ENCODE measurements around the gene MITF.

Gene MITF

DNA sequence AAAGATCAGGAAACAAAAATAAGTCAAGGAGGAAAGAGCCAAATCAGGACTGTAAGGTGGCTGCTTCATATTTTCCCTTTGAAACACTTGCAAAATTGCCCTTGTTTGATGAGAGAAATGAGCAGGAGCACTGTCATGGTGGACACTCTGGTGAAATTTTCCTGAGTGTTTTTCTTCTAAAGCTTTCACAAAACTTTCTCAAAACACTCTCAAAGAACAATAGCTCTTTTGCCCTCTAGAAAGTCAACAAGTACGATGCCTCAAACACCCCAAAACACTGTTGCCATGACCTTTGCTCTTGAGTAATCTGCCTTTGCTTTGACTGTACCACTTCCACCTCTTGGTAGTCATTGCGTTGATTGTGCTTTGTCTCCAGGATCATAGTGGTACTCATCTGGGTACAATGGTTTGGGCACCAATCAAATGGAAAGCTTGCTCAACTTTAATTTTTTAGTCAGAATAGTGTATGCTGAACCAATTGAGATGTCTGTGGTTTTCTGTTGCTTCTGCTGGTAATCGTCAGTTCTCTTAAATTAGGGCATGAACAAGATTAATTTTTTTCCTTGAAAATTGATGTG, 13.2 kb upstream of the MITF start:
- no peak for DNase-seq (ENCODE audit: low read depth in 1 of 2, low spot score in 1 of 2)

DNA sequence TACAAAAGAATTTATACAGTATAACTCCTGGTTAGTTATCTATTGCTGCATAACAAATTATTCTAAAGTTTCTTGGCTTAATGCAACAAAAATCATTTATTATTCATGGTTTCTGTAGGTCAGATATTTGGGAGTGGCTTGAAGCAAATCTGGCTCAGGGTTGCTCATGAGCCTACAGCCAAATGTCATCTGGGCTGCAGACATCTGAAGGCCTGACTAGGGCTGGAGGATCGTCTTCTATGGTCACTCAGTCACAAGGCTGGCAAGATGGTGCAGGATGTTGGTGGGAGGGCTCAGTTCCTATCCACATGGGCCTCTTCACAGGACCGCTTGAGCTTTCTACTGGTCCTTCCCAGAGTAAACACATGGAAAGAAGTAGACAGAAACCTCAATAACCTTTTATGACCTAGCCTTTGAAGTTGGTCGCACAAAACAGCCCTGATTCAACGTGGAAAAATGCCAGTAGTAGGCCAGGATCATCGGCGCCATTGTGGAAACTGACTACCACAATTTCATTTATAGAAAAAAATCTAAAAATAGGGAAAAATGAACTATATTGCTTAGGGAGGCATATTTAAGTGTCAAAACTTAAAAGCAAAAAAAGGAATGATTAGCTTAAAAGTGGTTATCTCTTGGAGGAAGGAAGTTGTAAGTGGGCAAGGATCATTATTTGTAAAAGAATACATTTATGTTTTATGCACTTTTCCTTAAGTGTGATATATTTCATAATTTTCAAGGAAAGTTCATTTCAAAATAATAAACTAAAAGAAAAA, 9.9 kb upstream of the MITF start:
- no peak for DNase-seq (ENCODE audit: low read depth in 1 of 2, low spot score in 1 of 2)

DNA sequence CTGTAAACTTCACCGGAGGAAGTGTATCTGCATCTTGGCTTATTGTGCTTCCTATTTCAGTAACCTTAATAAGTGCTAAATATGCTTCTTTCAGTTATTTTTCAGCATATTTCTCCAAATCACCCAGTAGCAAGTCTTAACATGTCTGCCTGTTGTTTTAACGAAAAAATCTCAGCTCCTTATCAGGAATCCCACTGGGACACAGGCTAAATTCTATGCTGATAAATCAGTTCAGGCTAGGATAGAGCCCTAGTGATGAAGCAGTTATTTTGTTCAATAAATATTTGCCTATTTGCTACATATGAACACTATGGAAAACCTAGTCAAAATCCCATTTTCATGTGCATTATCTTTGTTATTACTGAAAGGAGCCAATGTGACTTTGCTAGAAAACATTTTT, 8.2 kb upstream of the MITF start:
- DNase-seq (ENCODE audit: low read depth in 1 of 2, low spot score in 1 of 2): no peak

DNA sequence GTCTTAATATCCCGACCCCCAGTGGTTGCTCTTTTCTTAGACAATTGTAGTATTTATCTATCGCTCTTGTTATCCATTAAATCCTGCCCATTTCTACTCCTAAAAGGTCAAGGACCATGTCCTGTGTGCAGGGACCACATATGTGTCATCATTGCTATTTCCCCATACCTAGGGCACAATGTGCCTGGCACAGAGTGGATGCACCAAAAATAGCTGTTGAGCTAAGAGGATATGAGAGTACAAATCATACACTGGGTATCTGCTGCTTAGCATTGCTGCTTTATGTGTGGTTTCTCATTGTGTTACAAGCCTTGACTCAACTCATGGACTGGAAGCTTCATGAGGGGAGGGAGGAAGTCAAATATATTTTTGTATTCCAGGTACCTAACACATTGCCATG, 3.4 kb upstream of the MITF start:
- DNase-seq (ENCODE audit: low read depth in 1 of 2, low spot score in 1 of 2): no peak

DNA sequence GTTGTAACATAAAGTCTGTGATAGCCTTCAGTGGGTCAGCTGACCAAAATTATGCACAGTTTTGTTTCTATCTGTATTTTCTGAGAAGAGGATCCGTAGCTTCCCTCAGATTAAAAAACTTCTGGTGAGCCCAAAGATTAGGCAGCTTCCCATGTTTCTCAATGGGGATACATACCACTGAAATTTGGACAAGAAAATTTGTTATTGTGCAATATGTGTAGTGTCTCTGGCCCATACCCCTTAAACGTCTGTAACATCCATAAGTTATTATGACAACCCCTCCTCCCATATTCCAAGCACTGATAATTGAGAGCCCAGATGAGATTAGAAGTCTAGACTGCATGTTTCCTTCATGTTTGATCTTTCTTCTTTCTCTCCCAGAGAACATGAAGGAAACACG, 1.9 kb upstream of the MITF start:
- DNase-seq (ENCODE audit: low read depth in 1 of 2, low spot score in 1 of 2): no peak

DNA sequence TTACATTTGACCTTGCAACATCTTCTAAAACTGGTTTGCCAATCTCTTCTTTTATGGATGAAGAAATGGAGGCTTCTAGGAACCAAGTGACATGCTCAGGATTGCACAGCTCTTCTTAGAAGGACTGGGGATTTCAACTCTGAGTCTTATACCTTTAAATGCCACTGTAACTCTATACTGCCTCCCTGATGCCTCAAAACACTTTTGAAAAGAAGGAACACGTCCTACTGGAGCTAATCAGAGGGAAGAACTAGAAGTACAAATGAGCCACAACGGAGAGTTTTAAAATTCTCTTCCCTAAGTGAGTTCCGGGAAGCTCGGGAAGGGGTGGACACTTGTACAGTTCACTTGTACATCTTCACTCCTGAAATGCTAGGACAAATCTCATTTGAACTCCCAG, 949 bp upstream of the MITF start:
- no peak for DNase-seq (ENCODE audit: low read depth in 1 of 2, low spot score in 1 of 2)

DNA sequence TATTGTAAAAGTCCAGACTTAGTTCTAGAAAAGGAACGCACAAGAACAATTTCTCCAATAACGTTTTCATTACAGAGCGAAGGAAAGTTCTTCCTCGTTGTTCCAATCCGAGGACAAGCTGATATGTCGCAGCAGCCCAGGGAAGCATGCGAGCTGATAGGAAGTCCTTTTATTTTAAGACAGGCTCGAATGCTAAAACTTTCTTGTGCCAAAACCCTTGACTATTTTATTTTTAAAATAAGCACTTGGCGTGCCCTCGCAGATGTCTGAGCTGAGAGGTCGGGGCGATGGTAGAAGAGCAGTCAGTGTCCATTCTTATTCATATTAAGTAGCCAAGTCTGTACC, 433 bp upstream of the MITF start:
- DNase-seq (ENCODE audit: low read depth in 1 of 2, low spot score in 1 of 2): no peak

DNA sequence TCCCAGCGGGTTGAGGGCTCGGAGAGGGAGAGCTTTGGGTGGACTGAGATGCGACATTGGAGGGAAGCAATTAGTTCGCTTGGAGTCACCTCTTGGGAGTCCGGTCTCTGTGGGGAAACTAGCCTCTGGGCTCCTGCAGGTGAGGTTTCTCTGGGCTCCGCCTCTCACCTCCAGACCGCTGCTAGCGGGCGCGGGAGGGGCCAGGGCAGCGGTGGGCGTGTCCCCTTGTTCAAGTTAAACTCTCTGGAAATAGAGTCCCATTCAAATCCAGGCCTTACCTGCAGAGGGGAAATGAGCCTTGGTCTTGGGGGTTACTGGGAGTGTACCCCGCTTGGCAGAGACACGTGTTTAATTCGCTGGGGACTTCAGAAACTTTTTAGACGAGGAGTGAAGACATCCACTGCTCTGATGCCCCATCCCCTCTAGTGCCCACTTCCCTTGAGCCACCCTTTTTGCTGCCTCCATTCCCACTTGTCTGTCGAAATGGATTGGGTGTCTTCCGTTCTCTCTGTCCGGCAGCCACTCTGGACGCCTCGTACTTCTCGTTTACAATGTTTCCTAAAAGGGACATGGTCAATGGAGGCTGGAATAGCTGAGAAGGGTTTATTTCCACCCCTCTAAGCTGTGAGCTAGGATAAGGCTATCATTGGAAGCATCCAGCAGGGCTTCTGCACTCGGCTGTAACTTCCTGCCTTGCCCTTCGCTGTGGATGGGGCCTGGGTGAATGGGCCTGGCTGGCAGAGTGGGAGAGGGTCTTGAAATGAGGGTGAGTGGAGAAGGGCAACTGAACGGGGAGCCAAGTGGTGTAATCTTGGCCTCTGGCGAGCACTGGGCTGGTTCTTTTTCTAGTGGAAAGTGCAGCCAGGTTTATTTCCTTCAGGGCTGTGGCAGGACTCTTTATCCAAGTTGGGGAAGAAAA, 1.1 kb downstream of the MITF start:
- DNase-seq (ENCODE audit: low read depth in 1 of 2, low spot score in 1 of 2): no peak

DNA sequence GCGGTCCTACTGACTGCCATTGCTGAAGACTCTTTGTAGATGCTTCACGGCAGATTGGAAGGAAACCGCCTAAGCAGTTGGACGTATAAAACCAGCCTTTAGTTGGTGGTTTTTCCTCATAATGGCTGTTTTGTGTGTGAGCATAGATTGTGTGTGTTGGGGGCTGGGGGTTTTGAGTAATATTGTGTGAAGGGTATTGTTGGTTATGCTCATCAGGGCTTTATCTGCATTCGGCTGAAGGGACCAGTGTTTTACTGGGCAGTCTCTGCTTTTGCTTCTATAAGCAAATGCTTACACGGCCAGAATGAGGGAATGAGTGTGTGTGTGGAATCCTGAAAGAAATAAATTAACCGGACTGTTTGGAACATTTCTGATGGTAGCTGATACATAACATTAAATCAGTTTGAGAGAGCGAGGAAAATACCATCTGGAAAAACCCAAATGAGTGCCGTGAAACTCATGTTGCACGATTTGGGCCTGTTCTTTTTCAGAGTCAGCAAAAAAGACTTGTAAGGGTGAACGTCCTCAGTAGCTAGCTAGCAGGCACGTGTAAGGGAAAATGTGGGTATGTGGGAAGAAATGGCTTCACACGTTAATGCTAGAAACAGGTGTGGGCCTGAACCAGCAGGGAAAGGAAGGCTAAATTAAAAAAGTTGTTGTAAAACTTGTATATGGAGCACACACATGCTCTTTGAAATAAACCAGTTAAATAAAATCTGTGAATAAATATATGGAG, 1.9 kb downstream of the MITF start:
- no peak for DNase-seq (ENCODE audit: low read depth in 1 of 2, low spot score in 1 of 2)

DNA sequence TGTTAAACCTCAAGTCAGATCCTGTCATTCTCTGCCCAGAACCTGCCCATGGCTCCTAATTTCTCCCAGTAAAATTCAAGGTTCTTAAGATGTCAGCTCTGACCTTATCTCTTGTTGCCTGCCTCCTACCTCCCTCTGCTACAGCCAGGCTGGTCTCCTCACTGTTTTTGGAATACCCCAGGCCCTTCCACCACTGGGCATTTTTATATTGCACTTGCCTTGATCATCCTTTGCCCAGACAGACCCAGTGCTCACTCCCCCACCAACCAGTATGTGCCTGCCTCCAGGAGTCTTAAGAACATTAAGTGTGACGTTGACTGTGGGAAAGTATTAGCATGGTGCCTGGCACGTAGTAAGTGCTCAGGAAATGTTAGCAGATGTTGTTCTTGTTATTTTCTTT, 3.1 kb downstream of the MITF start:
- no peak for DNase-seq (ENCODE audit: low read depth in 1 of 2, low spot score in 1 of 2)

DNA sequence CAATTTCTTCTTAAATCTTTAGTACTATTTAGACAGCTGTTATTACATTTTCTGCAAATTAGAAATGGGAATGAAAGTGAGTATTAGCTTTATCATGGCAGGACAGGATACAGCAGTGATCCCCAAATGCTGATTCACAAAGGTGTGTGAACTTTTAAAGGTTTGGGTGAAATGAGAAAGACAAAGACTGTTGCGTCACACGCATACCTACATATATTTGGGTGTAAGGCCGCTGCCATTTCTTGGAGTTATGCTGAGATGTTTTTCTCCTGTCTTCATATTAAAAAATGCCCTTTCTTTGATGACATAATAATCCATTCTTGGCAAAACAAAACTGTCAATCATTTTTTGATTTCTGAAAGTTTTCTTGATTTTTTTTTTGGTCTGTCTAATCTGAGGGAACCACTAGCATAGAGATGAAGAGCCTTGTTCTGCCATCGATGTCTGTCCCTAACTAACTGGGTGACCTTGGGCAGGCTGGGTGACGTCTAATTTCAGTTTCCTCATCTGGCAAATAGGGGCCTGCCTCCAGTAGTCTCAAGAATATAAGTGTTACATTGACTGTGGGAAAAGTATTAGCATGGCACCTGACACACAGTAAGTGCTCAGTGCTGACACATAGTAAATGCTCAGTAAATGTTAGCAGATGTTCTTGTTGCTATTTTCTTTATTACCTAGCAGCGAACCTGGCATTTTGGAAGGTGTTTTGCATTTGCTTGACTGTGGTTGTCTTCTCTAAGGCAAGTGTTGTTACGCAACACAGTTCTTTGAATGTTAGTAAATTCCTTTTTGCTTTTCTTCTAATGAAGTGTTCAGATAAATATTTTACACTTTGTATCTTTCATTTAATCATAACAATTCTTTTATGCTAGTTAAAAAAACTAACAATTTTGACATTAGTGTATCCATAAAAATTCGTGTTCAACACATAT, 5.0 kb downstream of the MITF start:
- no peak for DNase-seq (ENCODE audit: low read depth in 1 of 2, low spot score in 1 of 2)

DNA sequence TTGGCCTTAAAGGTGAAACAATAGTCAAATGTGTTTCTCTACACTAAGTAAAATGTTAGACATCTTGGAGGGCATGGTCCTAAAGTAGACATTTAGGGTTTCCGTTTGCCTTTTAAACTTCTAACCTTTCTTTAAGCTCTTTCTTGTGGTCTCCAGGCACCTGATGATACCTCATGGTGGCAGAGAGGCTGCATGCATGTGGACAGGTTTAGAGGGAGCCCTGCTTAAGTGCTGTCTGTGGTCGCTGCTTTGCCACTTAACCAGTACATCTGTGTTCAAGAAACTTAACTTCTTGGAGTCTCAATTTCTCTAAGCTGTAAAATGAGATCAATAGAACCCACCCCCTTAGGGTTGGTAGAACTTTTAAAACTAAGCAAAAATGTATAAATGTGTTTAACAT, 6.2 kb downstream of the MITF start:
- DNase-seq (ENCODE audit: low read depth in 1 of 2, low spot score in 1 of 2): no peak

DNA sequence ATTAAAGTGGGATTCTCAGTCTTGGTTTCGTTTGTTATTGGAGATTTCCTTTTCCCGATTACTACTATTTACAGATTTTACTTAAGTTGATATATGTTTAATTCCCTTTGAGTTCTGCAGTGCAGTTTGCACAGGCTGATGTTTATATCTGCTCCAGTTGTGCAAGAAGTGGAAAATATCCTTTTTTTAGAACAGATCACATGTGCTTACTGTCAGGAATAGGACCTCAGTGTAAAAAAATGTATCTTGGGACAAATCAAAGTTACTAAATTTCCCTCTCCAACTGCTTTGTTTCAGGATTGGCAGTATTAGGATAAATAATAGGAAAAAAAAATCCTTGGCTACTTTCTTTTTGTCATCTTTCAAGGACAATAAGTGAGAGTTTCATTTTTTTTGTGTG, 6.9 kb downstream of the MITF start:
- DNase-seq (ENCODE audit: low read depth in 1 of 2, low spot score in 1 of 2): no peak

DNA sequence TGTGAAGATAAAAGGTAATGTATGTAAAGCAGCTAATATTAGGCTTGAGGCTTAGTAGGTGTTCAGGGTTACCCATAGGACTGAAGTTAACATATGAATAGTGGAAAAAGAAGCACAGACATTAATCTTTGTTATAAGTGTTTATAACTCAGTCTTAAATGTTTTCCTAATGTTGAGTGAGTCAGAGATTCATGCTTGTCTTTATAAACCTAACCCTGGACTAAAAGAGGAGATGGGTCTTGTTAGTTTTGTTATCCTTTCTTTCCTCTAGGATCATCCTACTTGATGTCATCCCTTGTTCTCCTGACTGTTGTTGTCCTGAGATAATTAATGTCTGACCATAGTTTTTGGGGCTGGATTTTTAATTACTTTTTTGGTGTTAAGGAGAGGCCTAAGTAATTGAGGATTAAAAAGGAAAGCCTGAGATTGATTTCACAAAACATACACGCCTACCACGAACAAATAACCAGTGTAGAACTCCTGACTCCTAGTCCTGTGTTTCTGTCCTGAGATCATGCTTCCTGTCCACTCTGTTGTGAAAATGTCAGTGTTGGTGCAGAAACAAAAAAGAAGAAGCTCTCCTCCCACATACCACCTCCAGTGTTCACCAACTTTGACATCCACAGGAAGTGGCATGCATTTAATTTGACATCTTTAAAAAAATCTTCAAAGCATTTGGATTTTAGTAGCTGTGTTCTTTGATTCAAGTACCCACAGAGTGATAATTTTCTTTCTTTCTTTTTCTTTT, 8.4 kb downstream of the MITF start:
- DNase-seq (ENCODE audit: low read depth in 1 of 2, low spot score in 1 of 2): no peak

DNA sequence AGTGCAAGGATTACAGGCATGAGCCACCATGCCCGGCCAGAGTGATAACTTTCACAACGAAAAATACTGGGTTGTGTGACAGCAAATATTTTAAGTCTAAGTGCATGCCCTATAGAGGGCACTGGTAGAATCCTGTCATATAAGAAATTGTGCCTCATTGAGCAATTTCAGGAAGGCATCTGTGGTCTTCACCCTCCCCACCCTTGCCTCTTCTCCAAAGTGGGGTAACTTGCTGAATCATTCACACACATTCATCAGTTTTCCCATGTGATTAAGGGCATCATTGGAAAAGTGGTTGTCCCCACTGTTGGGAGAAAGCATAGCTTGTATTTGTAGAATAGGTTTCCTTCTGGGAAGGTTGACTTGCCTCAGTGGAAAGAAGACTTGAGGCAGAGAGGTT, 9.2 kb downstream of the MITF start:
- no peak for DNase-seq (ENCODE audit: low read depth in 1 of 2, low spot score in 1 of 2)

DNA sequence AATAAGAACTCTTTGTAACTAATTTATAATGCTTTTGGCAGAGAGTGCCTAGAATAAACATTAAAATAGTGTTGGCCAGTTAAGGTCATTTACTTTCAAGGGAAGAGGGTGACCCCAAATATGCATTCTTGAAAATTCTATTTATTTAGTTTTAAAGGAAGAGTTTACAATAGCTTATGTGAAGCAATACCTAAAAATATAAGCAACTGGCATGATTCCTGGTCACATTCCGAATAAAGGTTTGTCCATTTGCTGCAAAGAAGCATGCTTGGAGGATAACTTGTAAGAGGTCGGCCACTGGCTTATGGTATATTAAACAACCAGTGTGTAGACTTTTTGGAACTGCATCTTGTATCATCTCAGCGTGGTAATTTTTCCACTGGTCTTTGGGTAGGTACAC, 10.2 kb downstream of the MITF start:
- DNase-seq (ENCODE audit: low read depth in 1 of 2, low spot score in 1 of 2): no peak

DNA sequence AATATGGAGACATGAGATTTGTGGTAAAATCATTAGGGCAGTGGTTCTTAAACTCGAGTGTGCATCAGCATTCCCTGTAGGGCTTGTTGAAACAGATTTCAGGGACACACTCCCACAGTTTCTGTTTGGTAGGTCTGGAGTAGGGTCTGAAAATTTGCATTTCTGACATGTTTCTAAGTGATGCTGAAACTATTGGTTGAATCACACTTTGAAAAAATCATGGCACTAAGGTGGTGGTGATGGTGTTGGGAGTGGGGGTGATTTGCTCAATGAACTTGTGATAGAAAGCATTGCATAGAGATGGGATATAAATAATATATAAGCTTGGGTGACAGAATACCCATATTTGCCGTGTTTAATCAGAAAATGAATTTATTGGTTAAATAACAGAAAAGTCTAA, 11.3 kb downstream of the MITF start:
- DNase-seq (ENCODE audit: low read depth in 1 of 2, low spot score in 1 of 2): no peak

DNA sequence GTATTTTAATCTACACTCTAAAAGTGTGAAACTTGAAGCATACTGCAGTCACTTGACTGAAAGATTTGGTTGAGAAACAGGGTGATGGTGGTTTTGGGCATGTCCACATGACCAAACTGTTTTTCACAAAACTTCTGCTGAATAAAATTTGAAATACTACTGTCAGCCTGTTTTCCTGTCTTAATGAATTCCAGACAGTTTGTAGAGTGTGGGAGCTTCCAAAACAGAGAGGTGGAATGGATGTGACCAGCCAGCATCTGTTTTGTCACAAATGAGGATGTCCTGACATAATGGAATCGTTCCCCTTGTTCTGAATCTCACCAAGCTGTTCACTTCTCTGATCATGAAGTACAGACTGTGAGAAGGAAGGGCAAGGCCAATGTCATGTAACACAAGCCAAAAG, 11.8 kb downstream of the MITF start:
- no peak for DNase-seq (ENCODE audit: low read depth in 1 of 2, low spot score in 1 of 2)

DNA sequence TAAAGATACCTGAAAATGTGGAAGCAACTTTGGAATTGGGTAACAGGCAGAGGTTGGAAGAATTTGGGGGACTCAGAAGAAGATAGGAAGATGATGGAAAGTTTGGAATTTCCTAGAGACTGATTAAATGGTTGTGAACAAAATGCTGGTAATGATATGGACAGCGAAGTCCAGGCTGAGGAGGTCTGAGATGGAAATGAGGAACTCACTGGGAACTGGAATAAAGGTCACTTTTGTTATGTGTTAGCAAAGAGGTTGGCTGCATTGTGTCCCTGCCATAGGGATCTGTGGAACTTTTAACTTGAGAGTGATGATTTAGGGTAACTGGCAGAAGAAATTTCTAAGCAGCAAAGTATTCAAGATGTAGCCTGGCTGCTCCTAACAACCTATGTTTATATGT, 13.0 kb downstream of the MITF start:
- no peak for DNase-seq (ENCODE audit: low read depth in 1 of 2, low spot score in 1 of 2)

Data from activated T-helper 1 cell treated with anti-CD3 and anti-CD28 coated beads, Interleukin-2, amount 50 U/mL, for 16 hours (primary cell).